Measurements from ENCODE around the gene ITPR2.
"Not testable (repeated sequence)": the region's sequence is repeated elsewhere in the genome, so short reads cannot be mapped to it uniquely, and the experiment has no call there.

The ITPR2 gene

DNA sequence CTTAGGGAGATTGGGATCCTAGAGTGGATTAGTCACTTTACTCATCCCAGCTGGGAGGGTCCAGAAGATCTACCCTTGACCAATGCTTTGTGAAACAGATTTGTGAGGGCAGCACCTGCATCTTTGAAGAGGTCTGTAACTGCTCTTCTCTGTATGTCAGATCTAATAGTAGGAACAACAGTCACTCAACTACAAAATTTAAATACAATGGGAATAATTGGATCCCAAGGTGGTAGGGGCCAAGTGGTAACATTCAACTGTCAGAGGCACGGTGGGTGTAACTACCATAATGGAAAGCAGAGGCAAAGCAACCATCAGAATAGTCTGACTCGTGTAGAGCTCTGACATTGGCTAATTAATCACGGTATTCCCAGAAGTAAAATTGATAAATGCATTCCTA lies 55.8 kb downstream of the ITPR2 start:
- DNase-seq (ENCODE audit: insufficient read length) (no peak), FAIRE-seq (no peak)
- no peak for TF ChIP-seq POLR2AphosphoS5 (IDR thresholded peaks at IDR 0.05; ENCODE audit: low read depth, low read length)
- no peak for TF ChIP-seq POLR2A (IDR thresholded peaks at IDR 0.05; ENCODE audit: low read depth, low read length)
- TF ChIP-seq TAF1 (IDR thresholded peaks at IDR 0.05; ENCODE audit: borderline replicate concordance, low read depth, low read length) = no peak

DNA sequence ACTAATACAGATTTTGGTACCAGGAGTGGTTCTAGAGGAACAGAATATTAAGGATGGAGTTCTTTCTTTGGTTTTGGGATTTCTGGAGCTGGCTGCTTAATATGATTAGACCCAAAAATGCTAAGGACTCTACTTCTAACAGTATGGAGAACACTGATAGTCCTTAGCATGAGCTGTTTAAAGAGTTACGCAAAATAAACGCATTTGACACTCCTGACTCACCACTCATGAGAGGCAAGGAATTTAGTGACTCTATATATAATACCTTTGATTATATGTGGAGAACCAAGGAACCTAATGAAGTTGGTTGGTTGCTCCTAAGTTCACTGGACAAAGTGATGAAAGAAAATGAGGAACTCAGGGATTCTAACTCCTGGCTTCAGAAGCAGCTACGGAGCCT lies 57.0 kb downstream of the ITPR2 start:
- FAIRE-seq; DNase-seq (ENCODE audit: insufficient read length): not testable (repeated sequence)

DNA sequence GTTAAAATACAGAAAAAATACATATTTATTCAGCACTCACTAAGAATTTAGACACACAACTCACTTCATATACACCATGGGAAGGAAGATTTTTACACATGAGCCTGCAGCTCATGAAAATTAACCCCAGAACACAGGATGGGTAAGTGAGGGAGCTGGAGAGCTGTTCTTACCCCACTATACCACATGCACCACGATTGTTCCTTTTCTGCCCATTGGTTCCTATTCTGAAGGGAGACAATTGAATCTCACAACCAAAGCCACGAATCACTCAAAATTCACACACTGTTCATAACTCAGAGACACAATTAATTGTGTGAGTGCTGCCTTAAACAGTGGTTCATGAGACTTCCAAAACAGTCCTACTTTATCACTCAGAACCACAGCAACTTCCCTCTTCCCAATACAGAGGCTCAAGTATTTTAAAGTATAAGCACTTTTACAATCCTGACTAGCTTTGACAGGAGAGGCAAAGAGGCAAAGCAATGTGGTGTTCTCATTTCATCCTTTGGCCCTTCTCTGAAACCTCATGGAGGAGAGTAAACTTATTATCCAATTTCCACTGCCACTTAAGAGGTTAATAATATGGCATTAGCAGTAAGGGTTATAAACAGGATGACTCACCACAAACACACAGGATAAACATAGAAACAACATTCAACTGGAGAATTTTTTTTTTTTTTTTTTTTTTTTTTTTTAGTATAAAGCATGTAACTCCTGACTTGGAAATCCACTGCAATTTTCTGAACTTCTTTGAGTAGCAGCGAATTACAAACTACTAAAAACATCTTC lies 59.5 kb downstream of the ITPR2 start:
- FAIRE-seq (no peak), DNase-seq (ENCODE audit: insufficient read length) (no peak)
- TF ChIP-seq POLR2A (IDR thresholded peaks at IDR 0.05; ENCODE audit: low read depth, low read length) (no peak), POLR2AphosphoS5 (IDR thresholded peaks at IDR 0.05; ENCODE audit: low read depth, low read length) (no peak), TAF1 (IDR thresholded peaks at IDR 0.05; ENCODE audit: borderline replicate concordance, low read depth, low read length) (no peak)

DNA sequence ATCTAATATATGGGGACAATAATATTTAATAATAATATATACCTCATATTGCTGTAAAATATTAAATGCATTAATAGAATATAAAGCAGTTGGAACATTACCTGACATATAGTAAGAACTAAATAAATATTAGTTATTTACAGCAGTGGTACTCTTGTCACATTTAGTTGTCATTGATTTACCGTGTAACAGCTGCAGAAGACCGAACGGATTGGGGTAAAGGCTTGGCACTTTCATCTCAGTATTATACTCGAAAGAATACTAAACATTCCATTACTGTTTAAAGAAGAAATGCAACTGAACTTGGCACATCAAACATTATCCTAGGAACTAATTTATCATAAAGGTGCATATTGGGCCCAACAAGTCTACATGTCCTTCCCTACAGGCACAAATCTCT lies 61.1 kb downstream of the ITPR2 start:
- FAIRE-seq (no peak), DNase-seq (ENCODE audit: insufficient read length) (no peak)
- TF ChIP-seq POLR2A (IDR thresholded peaks at IDR 0.05; ENCODE audit: low read depth, low read length) = no peak
- TF ChIP-seq TAF1 (IDR thresholded peaks at IDR 0.05; ENCODE audit: borderline replicate concordance, low read depth, low read length) = no peak
- no peak for TF ChIP-seq POLR2AphosphoS5 (IDR thresholded peaks at IDR 0.05; ENCODE audit: low read depth, low read length)

DNA sequence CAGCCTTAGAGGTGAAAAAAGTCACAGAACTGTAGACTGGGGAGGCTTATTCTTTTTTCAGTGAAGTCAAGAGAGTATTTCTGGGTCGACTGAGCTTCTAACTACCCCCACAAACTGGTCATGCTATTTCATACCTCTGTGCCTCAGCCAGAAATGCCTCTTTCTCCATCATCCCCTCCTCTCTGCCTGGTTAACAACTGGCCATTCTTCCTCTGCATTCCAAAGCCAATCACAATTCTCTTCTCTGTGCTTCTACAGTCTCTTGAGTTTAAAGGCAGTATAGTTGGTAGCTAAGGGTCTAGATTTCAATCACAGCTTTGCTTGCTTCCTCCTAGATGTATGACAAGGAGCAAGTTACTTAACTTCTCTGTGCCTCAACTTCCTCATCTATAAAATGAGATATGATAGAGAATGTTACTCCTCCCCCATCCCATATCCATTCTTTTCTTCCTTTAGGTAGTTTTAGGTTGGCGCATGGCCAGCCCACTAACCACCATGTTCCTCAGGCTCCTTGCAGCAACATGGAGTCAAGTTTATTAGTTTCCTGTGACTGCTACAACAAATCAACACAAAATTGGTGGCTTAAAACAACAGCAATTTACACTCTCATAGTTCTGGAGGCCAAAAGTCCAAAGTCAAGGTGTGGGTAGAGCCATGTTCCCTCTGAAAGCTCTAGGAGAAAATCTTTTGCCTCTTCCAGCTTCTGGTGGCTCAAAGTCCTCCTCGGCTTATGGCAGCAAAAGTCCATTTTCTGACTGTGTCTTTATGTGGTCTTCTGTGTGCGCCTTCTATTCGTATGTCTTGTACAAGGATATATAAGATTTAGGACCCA lies 62.5 kb downstream of the ITPR2 start:
- DNase-seq (ENCODE audit: insufficient read length) = no peak
- FAIRE-seq = peak; percentile 78
- TF ChIP-seq TAF1 (IDR thresholded peaks at IDR 0.05; ENCODE audit: borderline replicate concordance, low read depth, low read length) (no peak), POLR2AphosphoS5 (IDR thresholded peaks at IDR 0.05; ENCODE audit: low read depth, low read length) (no peak), POLR2A (IDR thresholded peaks at IDR 0.05; ENCODE audit: low read depth, low read length) (no peak)

DNA sequence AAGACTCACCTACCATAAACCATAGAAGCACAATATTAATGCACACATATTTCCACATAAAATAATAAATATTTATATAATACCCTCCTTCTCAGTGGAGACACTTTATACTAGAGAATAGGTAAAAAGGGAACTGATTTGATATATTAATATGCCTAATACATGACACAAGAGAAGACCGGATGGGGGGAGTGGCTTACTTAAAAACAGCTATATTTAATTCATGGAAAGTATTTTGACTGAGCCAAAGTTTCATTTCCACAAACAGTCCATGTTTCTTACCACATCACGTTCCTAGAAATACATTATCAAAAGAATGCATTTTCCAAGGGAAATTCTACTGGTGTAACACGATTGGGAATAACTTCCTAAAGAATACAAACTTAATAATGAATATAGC lies 63.4 kb downstream of the ITPR2 start:
- DNase-seq (ENCODE audit: insufficient read length) = no peak
- FAIRE-seq = no peak
- TF ChIP-seq TAF1 (IDR thresholded peaks at IDR 0.05; ENCODE audit: borderline replicate concordance, low read depth, low read length) = no peak

DNA sequence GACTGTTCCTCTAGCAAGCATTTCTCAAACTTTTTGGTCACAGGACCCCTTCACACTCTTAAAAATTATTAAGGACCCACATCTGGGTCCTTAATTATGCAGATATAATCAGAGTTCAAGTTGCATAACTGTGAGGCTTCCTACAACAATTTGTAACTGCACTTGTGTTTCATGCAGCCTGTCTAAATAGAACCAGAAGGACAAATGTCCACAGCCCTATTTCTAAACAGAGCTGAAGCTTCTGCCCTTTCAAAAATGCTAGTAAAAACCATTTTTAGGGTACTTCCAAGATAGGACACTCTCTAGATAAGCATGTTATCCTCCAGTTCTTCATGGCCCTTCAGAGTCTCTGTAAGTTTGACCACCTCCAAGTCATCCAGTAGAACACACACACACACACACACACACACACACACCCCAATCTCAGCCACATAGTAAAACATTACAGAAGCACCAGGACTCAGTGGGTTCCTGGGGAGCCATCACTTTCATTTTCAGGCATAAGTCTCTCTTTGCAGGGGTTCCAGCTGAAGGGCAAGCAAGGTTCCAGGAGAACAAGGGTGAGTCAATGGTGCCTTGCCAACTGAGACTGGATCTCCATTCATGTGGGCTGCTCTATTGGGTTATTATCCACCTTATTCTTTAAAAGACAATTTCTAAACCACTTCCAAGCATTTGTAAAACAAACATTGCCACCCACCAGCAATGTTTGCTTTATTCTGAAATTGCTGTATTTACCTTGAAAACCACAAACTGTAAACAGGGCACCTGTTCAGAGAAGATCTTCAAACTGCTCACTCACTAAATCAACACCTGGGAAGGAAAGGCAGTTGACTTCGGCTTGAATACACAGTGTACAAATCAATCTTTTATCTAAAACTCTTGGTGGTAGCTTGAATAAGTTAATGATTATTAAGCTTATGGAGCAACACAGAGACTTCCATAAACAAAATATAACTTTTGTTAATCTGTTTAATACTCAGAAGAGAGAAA lies 64.1 kb downstream of the ITPR2 start:
- DNase-seq (ENCODE audit: insufficient read length) (no peak), FAIRE-seq (peak; percentile 89)
- TF ChIP-seq POLR2A (IDR thresholded peaks at IDR 0.05; ENCODE audit: low read depth, low read length) (no peak), POLR2AphosphoS5 (IDR thresholded peaks at IDR 0.05; ENCODE audit: low read depth, low read length) (no peak), TAF1 (IDR thresholded peaks at IDR 0.05; ENCODE audit: borderline replicate concordance, low read depth, low read length) (no peak)

DNA sequence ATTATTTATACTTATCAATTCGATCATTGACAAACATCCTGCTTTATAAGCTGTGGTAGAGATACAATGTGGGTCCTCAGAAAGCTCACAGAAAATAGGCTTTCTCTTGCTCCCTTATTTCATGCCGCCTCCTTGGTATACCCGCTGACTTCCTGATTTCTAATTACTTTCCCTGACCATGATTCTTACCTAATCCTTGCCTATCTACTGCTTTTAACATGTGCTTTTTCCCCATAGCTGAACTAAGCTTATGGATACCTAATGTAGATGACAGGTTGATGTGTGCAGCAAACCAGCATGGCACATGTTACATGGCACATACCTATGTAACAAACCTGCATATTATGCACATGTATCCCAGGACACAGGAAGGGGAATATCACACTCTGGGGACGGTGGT lies 65.1 kb downstream of the ITPR2 start:
- no peak for TF ChIP-seq POLR2AphosphoS5 (IDR thresholded peaks at IDR 0.05; ENCODE audit: low read depth, low read length)
- TF ChIP-seq TAF1 (IDR thresholded peaks at IDR 0.05; ENCODE audit: borderline replicate concordance, low read depth, low read length) = no peak
- no peak for TF ChIP-seq POLR2A (IDR thresholded peaks at IDR 0.05; ENCODE audit: low read depth, low read length)
- no peak for FAIRE-seq
- DNase-seq (ENCODE audit: insufficient read length) = no peak

DNA sequence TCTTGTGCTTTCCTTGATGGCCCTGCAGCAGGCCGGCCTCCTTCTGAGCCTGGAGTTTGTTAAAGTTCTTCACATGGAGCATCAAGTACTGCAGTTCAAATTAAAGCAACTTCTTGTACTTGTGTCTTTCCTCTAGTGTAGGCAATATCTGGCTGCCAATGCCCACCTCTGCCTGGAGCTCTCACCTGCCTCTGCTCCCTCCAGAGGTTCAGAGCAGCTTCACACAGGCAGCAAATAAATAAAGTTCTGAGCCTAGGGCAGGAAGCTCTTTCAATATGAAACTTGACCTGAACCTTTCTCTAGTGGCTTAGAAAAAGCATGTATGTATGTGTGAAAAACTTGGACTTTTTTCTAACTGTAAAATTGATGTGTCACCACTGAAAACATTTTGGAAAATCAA lies 65.9 kb downstream of the ITPR2 start:
- DNase-seq (ENCODE audit: insufficient read length) (no peak), FAIRE-seq (no peak)
- no peak for TF ChIP-seq POLR2AphosphoS5 (IDR thresholded peaks at IDR 0.05; ENCODE audit: low read depth, low read length)
- TF ChIP-seq POLR2A (IDR thresholded peaks at IDR 0.05; ENCODE audit: low read depth, low read length) = no peak
- no peak for TF ChIP-seq TAF1 (IDR thresholded peaks at IDR 0.05; ENCODE audit: borderline replicate concordance, low read depth, low read length)

DNA sequence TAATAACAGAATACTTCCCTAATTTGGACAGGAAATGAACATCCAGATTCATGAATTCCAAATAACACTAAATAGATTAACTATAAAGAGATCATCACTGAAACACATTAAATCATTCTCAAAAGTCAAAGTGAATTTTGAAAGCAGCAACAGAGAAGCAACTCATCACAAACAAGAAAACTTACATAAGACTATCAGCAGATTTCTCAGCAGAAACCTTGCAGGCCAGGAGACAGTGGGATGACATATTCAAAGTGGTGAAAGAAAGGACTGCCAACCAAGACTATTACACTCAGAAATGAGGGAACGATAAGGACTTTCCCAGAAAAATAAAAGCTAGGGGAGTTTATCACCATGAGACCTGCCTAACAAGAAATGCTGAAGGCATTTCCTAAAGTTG lies 70.8 kb downstream of the ITPR2 start:
- no peak for TF ChIP-seq TAF1 (IDR thresholded peaks at IDR 0.05; ENCODE audit: borderline replicate concordance, low read depth, low read length)
- no peak for FAIRE-seq

DNA sequence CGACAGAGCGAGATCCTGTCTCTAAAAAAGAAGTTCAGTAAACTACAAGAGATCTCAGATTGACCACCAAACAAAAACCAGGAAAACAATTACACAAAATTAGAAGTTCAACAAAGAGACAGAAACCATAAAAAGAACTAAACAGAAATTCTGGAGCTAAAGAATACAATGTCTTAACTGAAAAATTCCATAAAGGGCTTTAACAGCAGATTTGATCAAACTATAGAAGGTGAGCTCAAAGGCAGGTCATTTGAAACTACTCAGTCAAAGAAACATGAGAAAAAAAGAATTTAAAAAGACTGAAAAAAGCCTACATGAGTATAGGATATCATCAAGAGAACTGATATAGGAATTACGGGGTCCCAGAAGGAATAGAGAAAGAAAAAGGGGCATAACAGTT lies 71.2 kb downstream of the ITPR2 start:
- no peak for FAIRE-seq
- DNase-seq (ENCODE audit: insufficient read length) = no peak

More for the DNA sequence above, 70.8 kb downstream of the ITPR2 start:
- no peak for DNase-seq (ENCODE audit: insufficient read length)

More for the DNA sequence above, 71.2 kb downstream of the ITPR2 start:
- TF ChIP-seq POLR2AphosphoS5 (IDR thresholded peaks at IDR 0.05; ENCODE audit: low read depth, low read length) = no peak
- TF ChIP-seq TAF1 (IDR thresholded peaks at IDR 0.05; ENCODE audit: borderline replicate concordance, low read depth, low read length) = no peak
- TF ChIP-seq POLR2A (IDR thresholded peaks at IDR 0.05; ENCODE audit: low read depth, low read length) = no peak

All from GM12892 (cell line).